OCI-LY3 (cell line): Measurements from ENCODE around the gene AIDA.

Experiments
- H2AFZ ChIP-seq: fragments of 200-600, 300-600 bp; shearing (Covaris generic); 2 replicates; pipeline ENCODE4 v1.6.0; 2014; ENCODE audit warnings: antibody characterized with exemption, low read depth, low read length
- H3K27ac ChIP-seq: fragments of 200-600, 300-600 bp; sonication (generic); 2 replicates; pipeline ENCODE4 v1.5.1; 2014; ENCODE audit warnings: mild to moderate bottlenecking, low read length, moderate library complexity, mixed read lengths
- H3K27me3 ChIP-seq: fragments of 200-600, 300-600 bp; sonication (generic); 2 replicates; pipeline ENCODE4 v1.6.1; 2014; ENCODE audit warnings: low read depth, low read length, mixed read lengths
- H3K36me3 ChIP-seq: fragments of 200-600, 300-600 bp; sonication (generic); replicated peaks from 2 replicates; pipeline ENCODE3; 2014; ENCODE audit warnings: low read depth, low read length, mixed read lengths
- H3K4me1 ChIP-seq: fragments of 300-600, 200-600 bp; sonication (generic); 2 replicates; pipeline ENCODE4 v1.6.1; 2014; ENCODE audit warnings: low read length, mixed read lengths
- H3K4me2 ChIP-seq: fragments of 200-600, 300-600 bp; sonication (generic); 2 replicates; pipeline ENCODE4 v1.6.1; 2014; ENCODE audit warnings: low read length, mixed read lengths
- H3K4me3 ChIP-seq: fragments of 300-600, 200-600 bp; sonication (generic); 2 replicates; pipeline ENCODE4 v1.5.1; 2014; ENCODE audit warnings: antibody characterized with exemption, mild to moderate bottlenecking, low read length, moderate library complexity
- H3K79me2 ChIP-seq: fragments of 300-600, 200-600 bp; shearing (Covaris generic); 2 replicates; pipeline ENCODE4 v1.6.1; 2014; ENCODE audit warnings: mild to moderate bottlenecking, low read length, mixed read lengths
- H3K9ac ChIP-seq: fragments of 300-600, 200-600 bp; shearing (Covaris generic); 2 replicates; pipeline ENCODE4 v1.6.0; 2014; ENCODE audit warnings: mild to moderate bottlenecking, low read length, moderate library complexity
- H3K9me3 ChIP-seq: fragments of 200-600, 300-600 bp; shearing (Covaris generic); 2 replicates; pipeline ENCODE4 v1.6.1; 2014; ENCODE audit warnings: low read length, mixed read lengths; ENCODE audit not compliant: insufficient read depth
- H4K20me1 ChIP-seq: fragments of 200-600, 300-600 bp; sonication (generic); 2 replicates; pipeline ENCODE4 v1.6.1; 2016; ENCODE audit warnings: low read length, mixed read lengths; ENCODE audit not compliant: insufficient read depth
- CTCF ChIP-seq: fragments of 200-600, 300-600 bp; sonication (generic); IDR thresholded peaks from 2 replicates; pipeline ENCODE4 v1.5.1; 2014; ENCODE audit warnings: antibody characterized with exemption, low read length, low read depth
- EZH2phosphoT487 ChIP-seq: fragments of 200-600 bp; shearing (Covaris generic); IDR thresholded peaks from 2 replicates; pipeline ENCODE4 v1.6.1; 2018; ENCODE audit warnings: antibody characterized with exemption, mixed run types, low read depth

Gene AIDA

GRCh38 chr1:222654849-222655248, 57.4 kb downstream of the AIDA start:
- H3K27ac ChIP-seq, result peak overlapping the region; percentile 46
- peak overlapping the region; percentile 20; the same call in 1 of the 2 replicates for H3K9ac ChIP-seq
- peaks cover 13% of the 10 kb centered on the region; the same call in 1 of the 2 replicates for H4K20me1 ChIP-seq
- H3K27me3 ChIP-seq, result no peaks in the 10 kb centered on the region
- peaks cover 81% of the 10 kb centered on the region for H3K36me3 ChIP-seq
- H2AFZ ChIP-seq, result no peak overlapping the region
- H3K4me2 ChIP-seq, result peak overlapping the region; percentile 54
- H3K4me3 ChIP-seq, result peak overlapping the region; percentile 1; the same call in 1 of the 2 replicates
- TF ChIP-seq CTCF (peak; percentile 36), EZH2phosphoT487 (no peak)
- H3K4me1 ChIP-seq, result peaks cover 34% of the 10 kb centered on the region
- H3K79me2 ChIP-seq, result no peaks in the 10 kb centered on the region
- no peaks in the 10 kb centered on the region for H3K9me3 ChIP-seq

GRCh38 chr1:222653178-222653827, 59.0 kb downstream of the AIDA start:
- H3K4me1 ChIP-seq, result peaks cover 26% of the 10 kb centered on the region
- TF ChIP-seq EZH2phosphoT487 (no peak), CTCF (no peak)
- no peaks in the 10 kb centered on the region for H3K9me3 ChIP-seq
- no peak overlapping the region for H3K27ac ChIP-seq
- H3K4me3 ChIP-seq, result no peak overlapping the region
- H3K79me2 ChIP-seq, result no peaks in the 10 kb centered on the region
- peaks cover 68% of the 10 kb centered on the region for H3K36me3 ChIP-seq
- no peak overlapping the region for H2AFZ ChIP-seq
- H3K4me2 ChIP-seq, result no peak overlapping the region
- H3K9ac ChIP-seq, result no peak overlapping the region
- H3K27me3 ChIP-seq, result no peaks in the 10 kb centered on the region
- H4K20me1 ChIP-seq, result peaks cover 9% of the 10 kb centered on the region; the same call in 1 of the 2 replicates

- Histone ChIP-seq H4K20me1 (0 out of 2 replicates have a peak, but pooled peaks cover 6% of the 10 kb centered on the region), H3K4me3 (no peak overlapping the region), H3K4me2 (no peak overlapping the region), H2AFZ (no peak overlapping the region), H3K36me3 (peaks cover 61% of the 10 kb centered on the region), H3K9me3 (no peaks in the 10 kb centered on the region), H3K79me2 (no peaks in the 10 kb centered on the region), H3K9ac (no peak overlapping the region), H3K27ac (no peak overlapping the region), H3K27me3 (no peaks in the 10 kb centered on the region), H3K4me1 (peaks cover 23% of the 10 kb centered on the region)
- no peak for TF ChIP-seq EZH2phosphoT487
- TF ChIP-seq CTCF, result no peak
These were observed 59.6 kb downstream of the AIDA start for GRCh38 chr1:222652676-222653075.

GRCh38 chr1:222644636-222644980, 67.7 kb downstream of the AIDA start:
- no peak for TF ChIP-seq EZH2phosphoT487
- TF ChIP-seq CTCF, result no peak
- no peaks in the 10 kb centered on the region for H3K27me3 ChIP-seq
- H3K79me2 ChIP-seq, result peaks cover 15% of the 10 kb centered on the region
- no peaks in the 10 kb centered on the region for H4K20me1 ChIP-seq
- peak overlapping the region; percentile 66; the same call in 1 of the 2 replicates for H2AFZ ChIP-seq
- peaks cover 14% of the 10 kb centered on the region for H3K4me1 ChIP-seq
- H3K9ac ChIP-seq, result peak overlapping the region; percentile 78
- peak overlapping the region; percentile 41 for H3K27ac ChIP-seq
- peaks cover 7% of the 10 kb centered on the region for H3K36me3 ChIP-seq
- H3K4me2 ChIP-seq, result peak overlapping the region; percentile 91
- H3K4me3 ChIP-seq, result peak overlapping the region; percentile 86
- H3K9me3 ChIP-seq, result no peaks in the 10 kb centered on the region
